CD4-positive, alpha-beta T cell treated with Interleukin-21 for 1 hour (primary cell): Measurements from ENCODE around the gene NSUN2.

Source experiments
- DNase-seq: peaks from one replicate; pipeline ENCODE4 v3.0.0-alpha.2; 2020

Gene NSUN2

GRCh38 chr5:6553972-6554371 is 78.9 kb downstream of the NSUN2 start:
- no peak for DNase-seq

GRCh38 chr5:6552612-6553011 is 80.2 kb downstream of the NSUN2 start:
- DNase-seq: no peak

- DNase-seq: no peak
These were observed 80.9 kb downstream of the NSUN2 start for GRCh38 chr5:6551955-6552313.

GRCh38 chr5:6551287-6551954 is 81.4 kb downstream of the NSUN2 start:
- DNase-seq: no peak

- DNase-seq: no peak
These were observed 82.2 kb downstream of the NSUN2 start for GRCh38 chr5:6550628-6551027.
